ENCODE measurements around the gene RAE1. TPM values are rescaled to one million over a fixed set of nuclear protein-coding genes. Genes with fewer than 3 reads are reported as not detected.

Gene RAE1
- total and polyA plus RNA-seq, 12 donors, result 8.8 to 46.9 (median 22.5) TPM

GRCh38 chr20:57409672-57410397, 58.8 kb downstream of the RAE1 start:
- WGBS, 4 donors, result 32 to 62% (median 37%) methylated on average over 10 to 14 of the region's 14 CpGs
- no peak overlapping the region for H3K4me3 ChIP-seq

DNA sequence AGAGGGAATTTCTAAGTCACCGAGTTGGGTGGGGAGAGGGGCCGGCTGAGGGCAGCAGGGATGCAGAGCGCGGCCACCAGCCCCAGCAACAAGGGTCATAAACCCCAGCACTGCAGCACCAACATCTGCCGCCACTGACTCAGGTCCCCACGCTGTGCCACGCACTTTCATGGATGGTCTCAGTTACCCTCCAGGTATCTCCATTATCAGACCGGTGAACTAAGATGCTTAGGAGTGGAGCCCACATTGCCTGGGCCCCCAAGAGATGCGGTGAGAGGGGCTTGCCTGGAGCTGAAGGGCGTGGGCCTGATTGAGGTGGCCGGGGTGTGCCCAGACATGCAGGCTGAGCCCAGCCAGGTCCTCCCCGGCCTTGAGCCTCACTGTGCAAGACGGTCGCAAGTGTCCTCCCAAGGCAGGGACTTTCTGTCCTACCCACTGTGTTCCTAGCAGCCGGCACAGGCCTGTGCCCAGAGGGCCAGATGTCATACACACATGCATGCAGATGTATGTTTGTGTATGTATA, 59.4 kb downstream of the RAE1 start:
- Histone ChIP-seq H3K4me1 (replicated peaks in 1 of 2) (peaks cover 5 to 6% of the 10 kb centered on the region in 2 donors), H3K27ac (no peak overlapping the region), H3K27me3 (no peaks in the 10 kb centered on the region), H3K9me3 (replicated peaks in 1 of 3) (no peaks in the 10 kb centered on the region), H3K36me3 (replicated peaks in 1 of 2) (peaks cover 0 to 12% of the 10 kb centered on the region in 2 donors), H3K4me3 (no peak overlapping the region)
- DNase-seq, result no peak
- 60 to 86% (median 73%) methylated on average over 4 to 15 of the region's 15 CpGs for WGBS, 4 donors
- intact Hi-C loops (cut with DNase I), result no loop called here
- no peak for TF ChIP-seq POLR2A (IDR thresholded peaks at IDR 0.05)
- TF ChIP-seq, protein P1, sequence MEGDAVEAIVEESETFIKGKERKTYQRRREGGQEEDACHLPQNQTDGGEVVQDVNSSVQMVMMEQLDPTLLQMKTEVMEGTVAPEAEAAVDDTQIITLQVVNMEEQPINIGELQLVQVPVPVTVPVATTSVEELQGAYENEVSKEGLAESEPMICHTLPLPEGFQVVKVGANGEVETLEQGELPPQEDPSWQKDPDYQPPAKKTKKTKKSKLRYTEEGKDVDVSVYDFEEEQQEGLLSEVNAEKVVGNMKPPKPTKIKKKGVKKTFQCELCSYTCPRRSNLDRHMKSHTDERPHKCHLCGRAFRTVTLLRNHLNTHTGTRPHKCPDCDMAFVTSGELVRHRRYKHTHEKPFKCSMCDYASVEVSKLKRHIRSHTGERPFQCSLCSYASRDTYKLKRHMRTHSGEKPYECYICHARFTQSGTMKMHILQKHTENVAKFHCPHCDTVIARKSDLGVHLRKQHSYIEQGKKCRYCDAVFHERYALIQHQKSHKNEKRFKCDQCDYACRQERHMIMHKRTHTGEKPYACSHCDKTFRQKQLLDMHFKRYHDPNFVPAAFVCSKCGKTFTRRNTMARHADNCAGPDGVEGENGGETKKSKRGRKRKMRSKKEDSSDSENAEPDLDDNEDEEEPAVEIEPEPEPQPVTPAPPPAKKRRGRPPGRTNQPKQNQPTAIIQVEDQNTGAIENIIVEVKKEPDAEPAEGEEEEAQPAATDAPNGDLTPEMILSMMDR (IDR thresholded peaks at IDR 0.05), result no peak

More at GRCh38 chr20:57409672-57410397, 58.8 kb downstream of the RAE1 start:
- intact Hi-C loops (cut with DNase I), result no loop called here
- no peaks in the 10 kb centered on the region for H3K9me3 ChIP-seq (replicated peaks in 1 of 3)
- TF ChIP-seq, protein P1 (IDR thresholded peaks at IDR 0.05), result no peak
- no peak for TF ChIP-seq POLR2A (IDR thresholded peaks at IDR 0.05)
- no peak overlapping the region for H3K27ac ChIP-seq
- H3K4me1 ChIP-seq (replicated peaks in 1 of 2), result peaks cover 5 to 6% of the 10 kb centered on the region in 2 donors
- peak in 6 of 7 donors; percentile 13 to 59 (median 53) for DNase-seq
- H3K36me3 ChIP-seq (replicated peaks in 1 of 2), result peaks cover 0 to 12% of the 10 kb centered on the region in 2 donors
- H3K27me3 ChIP-seq, result no peaks in the 10 kb centered on the region

DNA sequence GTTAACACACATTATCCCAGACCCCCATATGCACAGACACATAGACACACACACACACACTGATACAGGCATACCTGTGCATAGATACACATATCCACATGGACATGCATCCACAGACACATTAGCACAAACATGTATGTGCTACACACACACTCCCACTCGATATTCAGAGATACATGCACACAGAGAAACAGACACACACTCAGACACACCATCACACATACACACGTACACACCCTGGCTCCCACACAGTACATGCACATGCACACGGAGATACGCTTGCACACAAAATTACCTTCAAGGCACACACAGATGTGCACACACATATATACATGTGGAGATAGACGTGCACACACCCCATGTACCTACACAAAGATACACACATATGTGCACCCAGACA, 59.9 kb downstream of the RAE1 start:
- Histone ChIP-seq H3K27ac (no peak overlapping the region), H3K4me3 (no peak overlapping the region), H3K9me3 (replicated peaks in 1 of 3) (no peaks in the 10 kb centered on the region), H3K27me3 (no peaks in the 10 kb centered on the region), H3K36me3 (replicated peaks in 1 of 2) (peaks cover 0 to 12% of the 10 kb centered on the region in 2 donors), H3K4me1 (replicated peaks in 1 of 2) (peaks cover 5 to 6% of the 10 kb centered on the region in 2 donors)
- TF ChIP-seq POLR2A (IDR thresholded peaks at IDR 0.05), result no peak
- TF ChIP-seq, protein P1 (IDR thresholded peaks at IDR 0.05), result no peak
- no peak for DNase-seq
- WGBS, 4 donors, result 89 to 94% (median 91%) methylated on average over 5 of the region's 5 CpGs
- intact Hi-C loops (cut with DNase I), result no loop called here

- intact Hi-C loops (cut with DNase I), result no loop called here
- TF ChIP-seq POLR2A (IDR thresholded peaks at IDR 0.05), result no peak
- TF ChIP-seq, protein P1 (IDR thresholded peaks at IDR 0.05), result no peak
- H3K4me3 ChIP-seq, result no peak overlapping the region
- H3K4me1 ChIP-seq (replicated peaks in 1 of 2), result peaks cover 5 to 6% of the 10 kb centered on the region in 2 donors
- no peaks in the 10 kb centered on the region for H3K27me3 ChIP-seq
- WGBS, 4 donors, result 92 to 94% (median 93%) methylated on average over 11 to 31 of the region's 31 CpGs
- peaks cover 0 to 12% of the 10 kb centered on the region in 2 donors for H3K36me3 ChIP-seq (replicated peaks in 1 of 2)
- no peak overlapping the region for H3K27ac ChIP-seq
- no peak for DNase-seq
- H3K9me3 ChIP-seq (replicated peaks in 1 of 3), result no peaks in the 10 kb centered on the region
Measured at GRCh38 chr20:57411406-57412283, 60.6 kb downstream of the RAE1 start.
